Measurements from ENCODE around the gene AADACL4.
A peak's percentile ranks its signal among the peaks of the same experiment; 100 is the strongest.

Gene AADACL4

GRCh38 chr1:12603224-12603623 lies 40.7 kb upstream of the AADACL4 start:
- POLR2A ChIA-PET (ENCODE audit: low non-redundant PET) = no interaction called here
- CTCF ChIA-PET = interaction anchor here (0.6 kb wide), 1 partner anchor 43 kb away, joined by 3 read pairs; no protein-coding TSS in a partner anchor
- H3K27ac ChIP-seq = no peak overlapping the region
- TF ChIP-seq CTCF (conservative IDR thresholded peaks at IDR 0.05; ENCODE audit: low read depth) = no peak
- no peak for DNase-seq (ENCODE audit: low spot score)

- ChIA-PET POLR2A (ENCODE audit: low non-redundant PET) (no interaction called here), CTCF (no interaction called here)
- DNase-seq (ENCODE audit: low spot score) = peak; percentile 90
- H3K27ac ChIP-seq = no peak overlapping the region
- TF ChIP-seq CTCF (conservative IDR thresholded peaks at IDR 0.05; ENCODE audit: low read depth) = no peak
Measured at GRCh38 chr1:12604114-12604874, 39.6 kb upstream of the AADACL4 start.

GRCh38 chr1:12604986-12605385 lies 38.9 kb upstream of the AADACL4 start:
- no peak overlapping the region for H3K27ac ChIP-seq
- no peak for TF ChIP-seq CTCF (conservative IDR thresholded peaks at IDR 0.05; ENCODE audit: low read depth)
- ChIA-PET CTCF (no interaction called here), POLR2A (ENCODE audit: low non-redundant PET) (no interaction called here)
- DNase-seq (ENCODE audit: low spot score) = no peak

- no peak for TF ChIP-seq CTCF (conservative IDR thresholded peaks at IDR 0.05; ENCODE audit: low read depth)
- ChIA-PET POLR2A (ENCODE audit: low non-redundant PET) (no interaction called here), CTCF (no interaction called here)
- no peak for DNase-seq (ENCODE audit: low spot score)
- H3K27ac ChIP-seq = no peak overlapping the region
Measured at GRCh38 chr1:12607263-12607662, 36.6 kb upstream of the AADACL4 start.

- ChIA-PET POLR2A (ENCODE audit: low non-redundant PET) (no interaction called here), CTCF (no interaction called here)
Measured at GRCh38 chr1:12608311-12608957, 35.5 kb upstream of the AADACL4 start.

GRCh38 chr1:12609469-12610003 lies 34.3 kb upstream of the AADACL4 start:
- no peak for DNase-seq (ENCODE audit: low spot score)
- ChIA-PET CTCF (interaction anchor here (0.8 kb wide), 1 partner anchor 60 kb away, joined by 3 read pairs; no protein-coding TSS in a partner anchor), POLR2A (ENCODE audit: low non-redundant PET) (no interaction called here)
- TF ChIP-seq CTCF (conservative IDR thresholded peaks at IDR 0.05; ENCODE audit: low read depth) = no peak
- no peak overlapping the region for H3K27ac ChIP-seq

More at GRCh38 chr1:12608311-12608957, 35.5 kb upstream of the AADACL4 start:
- no peak for DNase-seq (ENCODE audit: low spot score)
- TF ChIP-seq CTCF (conservative IDR thresholded peaks at IDR 0.05; ENCODE audit: low read depth) = no peak
- no peak overlapping the region for H3K27ac ChIP-seq

Data from RWPE1 (cell line).